HAP-1 (cell line): ENCODE data around the gene TRAK1.

Experiments
- DNase-seq, 2 experiments: peaks; one replicate each; pipeline ENCODE4 v3.0.0-alpha.2; 2016 to 2020; ENCODE audit warnings: low spot score in 2 of 2
- H3K27me3 ChIP-seq: fragments of 250-450 bp; sonication (Bioruptor Pico); 2 replicates; pipeline ENCODE4 v1.5.1; 2020; ENCODE audit warnings: low read depth, mild to moderate bottlenecking, moderate library complexity
- H3K36me3 ChIP-seq: fragments of 250-450 bp; sonication (Bioruptor Pico); replicated peaks from 2 replicates; pipeline ENCODE4 v1.5.1; 2020; ENCODE audit warnings: mild to moderate bottlenecking
- H3K4me1 ChIP-seq: fragments of 250-450 bp; sonication (Bioruptor Pico); 2 replicates; pipeline ENCODE4 v1.5.1; 2020; ENCODE audit warnings: mild to moderate bottlenecking
- H3K4me3 ChIP-seq: fragments of 250-450 bp; sonication (Bioruptor Pico); 2 replicates; pipeline ENCODE4 v1.5.1; 2020; ENCODE audit warnings: mild to moderate bottlenecking, moderate library complexity
- H3K9me3 ChIP-seq: fragments of 250-450 bp; sonication (Bioruptor Pico); 2 replicates; pipeline ENCODE4 v1.5.1; 2020; ENCODE audit warnings: mild to moderate bottlenecking, moderate library complexity
- in situ Hi-C: fragments of 300-500 bp; cut with MboI; formaldehyde crosslinking; loops from 3 replicates; pipeline ENCODE4 v1.14.3; 2020; ENCODE audit warnings: low sequenced_read_pairs, inconsistent platforms, mixed read lengths

Gene TRAK1

GRCh38 chr3:42077785-42078184 lies 13.4 kb upstream of the TRAK1 start:
- in situ Hi-C loops = no loop called here
- peaks cover 3% of the 10 kb centered on the region for H3K4me1 ChIP-seq

DNA sequence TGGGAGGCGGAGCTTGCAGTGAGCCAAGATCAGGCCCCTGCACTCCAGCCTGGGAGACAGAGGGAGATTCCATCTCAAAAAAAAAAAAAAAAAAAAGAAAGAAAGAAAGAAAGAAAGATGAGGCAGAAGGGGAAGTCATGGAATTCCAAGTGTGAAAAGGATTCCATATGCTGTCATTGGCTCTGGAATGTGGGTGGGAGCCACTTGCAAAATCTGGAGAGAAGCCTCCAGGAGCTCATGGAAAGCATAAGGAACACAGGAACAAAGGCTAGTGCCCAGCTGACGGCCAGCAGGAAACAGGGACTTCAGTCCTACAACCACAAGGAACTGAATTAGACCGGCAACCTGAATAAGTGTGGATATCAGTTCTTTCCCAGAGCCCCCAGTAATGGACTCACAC lies 12.5 kb upstream of the TRAK1 start:
- H3K4me1 ChIP-seq = no peaks in the 10 kb centered on the region; the same call in 1 of the 2 replicates
- DNase-seq = no peak
- H3K4me3 ChIP-seq = no peak overlapping the region
- no peaks in the 10 kb centered on the region for H3K36me3 ChIP-seq
- H3K27me3 ChIP-seq = no peaks in the 10 kb centered on the region
- in situ Hi-C loops = no loop called here
- H3K9me3 ChIP-seq = no peaks in the 10 kb centered on the region

More at GRCh38 chr3:42077785-42078184, 13.4 kb upstream of the TRAK1 start:
- Histone ChIP-seq H3K27me3 (no peaks in the 10 kb centered on the region), H3K4me3 (no peak overlapping the region), H3K9me3 (no peaks in the 10 kb centered on the region), H3K36me3 (no peaks in the 10 kb centered on the region)
- no peak for DNase-seq

GRCh38 chr3:42079701-42080452 lies 11.3 kb upstream of the TRAK1 start:
- in situ Hi-C loops = loop anchor here (10.0 kb wide), 1 partner anchor 175 kb away; no protein-coding TSS in a partner anchor
- Histone ChIP-seq H3K4me3 (no peak overlapping the region), H3K27me3 (no peaks in the 10 kb centered on the region), H3K4me1 (peaks cover 6% of the 10 kb centered on the region), H3K9me3 (no peaks in the 10 kb centered on the region), H3K36me3 (no peaks in the 10 kb centered on the region)
- DNase-seq = no peak

GRCh38 chr3:42080453-42080872 lies 10.7 kb upstream of the TRAK1 start:
- Histone ChIP-seq H3K4me3 (no peak overlapping the region), H3K9me3 (no peaks in the 10 kb centered on the region), H3K4me1 (peaks cover 6% of the 10 kb centered on the region), H3K36me3 (no peaks in the 10 kb centered on the region), H3K27me3 (no peaks in the 10 kb centered on the region)
- in situ Hi-C loops = loop anchor here (10.0 kb wide), 1 partner anchor 176 kb away; no protein-coding TSS in a partner anchor
- DNase-seq = no peak

DNA sequence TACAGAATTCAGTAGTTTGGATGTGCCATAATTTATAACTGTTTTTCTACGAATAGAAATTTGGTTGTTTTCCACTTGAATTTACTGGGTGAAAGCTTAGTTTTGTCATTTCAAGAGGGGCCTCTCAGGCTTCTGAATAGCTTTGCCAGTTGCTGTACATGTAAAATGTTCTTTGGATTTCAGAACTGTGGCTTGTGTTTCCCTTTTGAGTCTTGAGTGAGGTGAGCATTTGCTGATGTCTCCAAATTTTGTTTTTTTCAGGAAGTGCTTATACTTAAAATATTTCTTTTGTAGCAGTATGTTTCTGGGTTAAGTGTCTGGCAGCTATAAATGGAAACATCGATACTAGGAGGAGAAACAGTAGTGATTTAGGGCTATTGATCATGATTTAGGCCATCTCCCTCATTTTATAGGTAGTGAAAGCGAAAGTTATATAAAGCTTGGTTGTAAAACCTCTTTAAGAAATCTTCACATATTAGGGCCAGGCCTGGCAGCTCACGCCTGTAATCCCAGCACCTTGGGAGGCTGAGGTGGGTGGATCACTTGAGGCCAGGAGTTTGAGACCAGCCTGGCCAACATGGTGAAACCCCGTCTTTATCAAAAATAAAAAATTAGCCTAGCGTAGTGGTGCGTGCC lies 9.2 kb upstream of the TRAK1 start:
- Histone ChIP-seq H3K4me3 (no peak overlapping the region), H3K9me3 (no peaks in the 10 kb centered on the region)
- DNase-seq = no peak

GRCh38 chr3:42084586-42084985 lies 6.6 kb upstream of the TRAK1 start:
- H3K9me3 ChIP-seq = no peaks in the 10 kb centered on the region
- in situ Hi-C loops = loop anchor here (10.0 kb wide), 1 partner anchor 180 kb away; no protein-coding TSS in a partner anchor
- H3K4me1 ChIP-seq = peaks cover 6% of the 10 kb centered on the region
- H3K36me3 ChIP-seq = peaks cover under 1% of the 10 kb centered on the region
- H3K27me3 ChIP-seq = no peaks in the 10 kb centered on the region
- no peak overlapping the region for H3K4me3 ChIP-seq
- DNase-seq = no peak

More for the DNA sequence above, 9.2 kb upstream of the TRAK1 start:
- Histone ChIP-seq H3K27me3 (no peaks in the 10 kb centered on the region), H3K4me1 (peaks cover 6% of the 10 kb centered on the region), H3K36me3 (no peaks in the 10 kb centered on the region; the same call in 1 of the 2 replicates)
- in situ Hi-C loops = loop anchor here (10.0 kb wide), 1 partner anchor 177 kb away; no protein-coding TSS in a partner anchor

GRCh38 chr3:42085641-42086376 lies 5.3 kb upstream of the TRAK1 start:
- no peaks in the 10 kb centered on the region for H3K27me3 ChIP-seq
- DNase-seq = no peak
- in situ Hi-C loops = loop anchor here (10.0 kb wide), 1 partner anchor 181 kb away; no protein-coding TSS in a partner anchor
- no peak overlapping the region for H3K4me3 ChIP-seq
- no peaks in the 10 kb centered on the region for H3K9me3 ChIP-seq
- peaks cover 10% of the 10 kb centered on the region for H3K36me3 ChIP-seq
- peaks cover 6% of the 10 kb centered on the region for H3K4me1 ChIP-seq

- no peaks in the 10 kb centered on the region for H3K27me3 ChIP-seq
- in situ Hi-C loops = loop anchor here (10.0 kb wide), 1 partner anchor 184 kb away; no protein-coding TSS in a partner anchor
- peaks cover 10% of the 10 kb centered on the region for H3K36me3 ChIP-seq
Observed at GRCh38 chr3:42088803-42089530, 2.2 kb upstream of the TRAK1 start.

DNA sequence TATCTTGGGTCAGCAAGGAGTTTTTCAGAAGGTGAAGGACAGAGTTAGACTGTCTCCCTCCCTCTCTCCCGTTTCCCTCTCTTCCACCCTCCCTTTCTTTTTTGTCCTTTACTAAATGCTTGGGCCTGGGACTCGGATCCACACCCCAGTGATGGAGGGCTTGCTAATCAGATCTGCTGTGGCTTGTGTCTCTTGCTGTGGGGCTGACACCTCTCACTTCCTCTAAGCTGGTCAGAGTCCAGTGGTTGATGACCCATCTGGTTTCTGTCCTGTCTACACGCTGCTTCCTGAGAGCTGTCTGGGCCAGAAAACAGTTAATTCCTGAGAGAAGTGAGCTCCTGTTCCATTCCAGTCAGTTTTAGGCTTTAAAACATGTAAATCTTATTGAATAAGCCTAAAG lies 849 bp downstream of the TRAK1 start:
- Histone ChIP-seq H3K4me3 (no peak overlapping the region), H3K4me1 (peaks cover 12% of the 10 kb centered on the region), H3K27me3 (no peaks in the 10 kb centered on the region), H3K9me3 (0 out of 2 replicates have a peak, but pooled peaks cover 2% of the 10 kb centered on the region), H3K36me3 (peaks cover 14% of the 10 kb centered on the region)
- DNase-seq = no peak
- in situ Hi-C loops = no loop called here

More at GRCh38 chr3:42088803-42089530, 2.2 kb upstream of the TRAK1 start:
- peaks cover 18% of the 10 kb centered on the region for H3K4me1 ChIP-seq
- no peak for DNase-seq
- H3K9me3 ChIP-seq = 0 out of 2 replicates have a peak, but pooled peaks cover 2% of the 10 kb centered on the region
- no peak overlapping the region for H3K4me3 ChIP-seq

GRCh38 chr3:42094128-42094527 lies 3.0 kb downstream of the TRAK1 start:
- no peak for DNase-seq
- Histone ChIP-seq H3K4me3 (no peak overlapping the region), H3K4me1 (peaks cover 12% of the 10 kb centered on the region), H3K36me3 (peaks cover 14% of the 10 kb centered on the region), H3K9me3 (0 out of 2 replicates have a peak, but pooled peaks cover 2% of the 10 kb centered on the region), H3K27me3 (no peaks in the 10 kb centered on the region)
- in situ Hi-C loops = no loop called here

GRCh38 chr3:42094691-42095391 lies 3.7 kb downstream of the TRAK1 start:
- Histone ChIP-seq H3K4me3 (no peak overlapping the region), H3K9me3 (0 out of 2 replicates have a peak, but pooled peaks cover 2% of the 10 kb centered on the region), H3K27me3 (no peaks in the 10 kb centered on the region), H3K36me3 (peaks cover 12% of the 10 kb centered on the region), H3K4me1 (peaks cover 12% of the 10 kb centered on the region)
- no peak for DNase-seq
- in situ Hi-C loops = no loop called here

DNA sequence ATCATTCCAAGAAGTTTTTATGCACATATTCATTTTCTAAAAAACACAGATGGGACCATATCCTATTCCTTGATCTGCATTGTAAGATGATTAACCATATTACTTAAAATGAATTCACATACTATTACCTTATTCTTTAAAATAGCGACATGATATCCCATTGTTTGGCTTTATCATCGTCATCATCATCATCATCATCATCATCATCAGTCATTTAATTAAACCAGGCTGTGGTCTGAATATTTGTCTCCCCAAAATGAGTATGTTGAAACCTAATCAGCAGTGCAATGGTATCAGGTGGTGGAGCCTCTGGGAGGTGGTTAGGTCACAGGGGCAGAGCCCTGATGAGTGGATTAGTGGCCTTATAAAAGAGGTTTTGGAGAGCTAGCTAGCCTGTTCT lies 4.4 kb downstream of the TRAK1 start:
- in situ Hi-C loops = no loop called here
- 0 out of 2 replicates have a peak, but pooled peaks cover 2% of the 10 kb centered on the region for H3K9me3 ChIP-seq
- no peak for DNase-seq

More for the DNA sequence above, 4.4 kb downstream of the TRAK1 start:
- peaks cover 5% of the 10 kb centered on the region; the same call in 1 of the 2 replicates for H3K36me3 ChIP-seq
- H3K4me1 ChIP-seq = peaks cover 12% of the 10 kb centered on the region
- no peak overlapping the region for H3K4me3 ChIP-seq
- H3K27me3 ChIP-seq = no peaks in the 10 kb centered on the region
